NCI-H446 treated with DMSO at 0.1 percent for 48 hours (cell line): Measurements from ENCODE around the gene PAIP2.
"Not testable (repeated sequence)": the region's sequence is repeated elsewhere in the genome, so short reads cannot be mapped to it uniquely, and the experiment has no call there.

ENCODE experiments used
- DNase-seq: peaks from one replicate; lab custom pipeline; 2025; lab: John Stamatoyannopoulos, UW

The PAIP2 gene

DNA sequence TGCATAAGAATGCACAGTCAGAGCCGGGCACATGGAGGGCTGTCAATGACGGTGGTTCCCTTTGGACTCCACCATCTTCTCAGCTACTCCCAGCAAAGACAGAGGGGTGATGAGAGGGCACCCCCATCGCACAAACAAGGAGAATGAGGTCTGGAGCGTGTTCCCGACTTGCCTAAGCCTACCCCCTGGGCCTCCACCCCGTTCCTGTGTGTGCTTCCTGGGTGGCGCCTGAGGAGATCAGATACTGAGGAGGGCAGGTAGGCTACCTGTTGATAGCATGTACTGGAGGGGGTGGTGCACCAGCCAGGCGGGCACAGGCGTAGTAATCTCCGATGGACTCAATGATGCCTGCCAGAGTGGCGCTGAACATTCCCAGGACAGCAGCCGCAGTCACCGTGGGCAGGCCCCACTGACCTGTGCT, 37.3 kb downstream of the PAIP2 start:
- DNase-seq: no peak

DNA sequence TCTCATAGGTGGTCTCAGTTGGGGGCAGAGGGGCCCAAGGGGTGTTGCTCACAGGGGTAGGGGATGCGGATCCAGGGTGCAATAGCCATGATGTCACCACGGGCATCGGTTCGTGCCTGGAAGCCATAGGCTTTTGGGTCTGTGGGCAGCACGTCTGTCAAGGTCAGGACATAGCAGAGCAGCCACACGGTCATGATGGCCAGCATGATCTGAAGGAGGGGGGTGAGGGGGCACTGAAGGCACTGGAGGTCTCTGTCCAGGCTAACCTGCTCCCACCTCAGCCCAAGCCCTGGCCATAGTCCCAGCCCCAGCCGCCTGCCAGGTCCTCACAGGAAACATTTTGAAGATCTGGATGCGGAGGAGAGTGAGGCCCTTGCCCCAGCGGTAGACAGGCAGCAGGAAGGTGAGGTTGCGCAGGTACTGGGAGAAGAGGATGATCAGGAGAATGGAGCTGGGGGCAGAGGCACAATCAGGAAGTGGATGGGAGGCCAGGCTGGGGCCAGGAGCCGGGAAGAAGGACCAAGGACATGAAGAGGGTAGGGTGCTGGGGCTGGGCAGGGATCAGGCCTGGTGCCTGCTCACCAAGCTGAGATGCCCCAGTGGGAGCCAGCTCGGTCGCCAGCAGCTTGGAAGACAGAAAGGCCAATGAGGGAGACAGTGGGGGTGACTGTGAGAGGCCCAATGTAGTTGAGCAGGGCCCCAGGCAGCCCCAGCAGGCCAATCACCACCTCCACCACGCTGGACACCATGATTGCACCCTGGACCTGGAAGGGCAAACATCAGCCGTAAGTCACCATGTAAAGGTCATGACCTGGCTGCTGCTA, 38.2 kb downstream of the PAIP2 start:
- DNase-seq: no peak

DNA sequence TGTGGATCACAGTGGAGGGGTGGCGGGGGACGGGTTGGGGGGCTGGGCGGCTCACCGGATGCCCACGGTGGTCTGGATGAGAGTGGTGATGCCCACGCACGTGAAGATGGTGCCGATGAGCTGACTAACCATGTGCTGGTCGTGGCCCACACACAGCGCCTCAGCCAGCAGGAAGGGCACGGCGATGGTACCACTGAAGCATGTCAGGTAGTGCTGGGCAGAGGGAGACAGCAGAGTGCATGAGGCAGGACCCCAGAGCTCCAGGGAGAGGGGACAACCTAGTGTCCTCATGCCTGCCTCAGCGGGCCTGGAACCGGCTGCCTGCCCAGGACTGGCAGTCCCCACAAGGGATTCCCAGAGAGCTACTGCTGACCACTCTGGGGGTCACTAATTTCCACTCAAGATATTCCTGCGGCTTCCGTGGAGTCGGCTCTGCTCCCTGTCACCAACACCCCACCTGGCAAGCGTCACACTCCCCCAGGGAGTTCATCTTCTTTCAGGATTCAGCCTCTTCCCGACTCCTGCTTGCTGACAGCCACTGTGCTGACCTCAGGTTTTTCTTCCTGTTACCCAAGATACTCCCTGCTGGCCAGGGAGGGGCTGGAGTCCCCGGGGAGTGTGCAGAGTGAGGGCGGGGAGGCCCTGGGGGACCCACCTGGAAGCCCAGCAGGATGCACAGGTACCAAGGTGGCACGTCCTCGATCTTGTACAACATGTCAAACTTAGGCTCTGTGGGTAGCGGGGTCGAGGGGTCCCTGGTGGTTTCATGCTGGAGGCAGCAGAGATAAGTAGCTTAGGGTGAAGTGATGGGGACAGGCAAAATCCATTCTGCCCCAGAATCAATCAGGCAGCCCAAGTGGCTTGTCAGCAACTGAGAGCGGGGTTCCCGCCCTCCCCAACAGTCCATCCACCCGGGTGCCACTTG, 40.4 kb downstream of the PAIP2 start:
- no peak for DNase-seq

DNA sequence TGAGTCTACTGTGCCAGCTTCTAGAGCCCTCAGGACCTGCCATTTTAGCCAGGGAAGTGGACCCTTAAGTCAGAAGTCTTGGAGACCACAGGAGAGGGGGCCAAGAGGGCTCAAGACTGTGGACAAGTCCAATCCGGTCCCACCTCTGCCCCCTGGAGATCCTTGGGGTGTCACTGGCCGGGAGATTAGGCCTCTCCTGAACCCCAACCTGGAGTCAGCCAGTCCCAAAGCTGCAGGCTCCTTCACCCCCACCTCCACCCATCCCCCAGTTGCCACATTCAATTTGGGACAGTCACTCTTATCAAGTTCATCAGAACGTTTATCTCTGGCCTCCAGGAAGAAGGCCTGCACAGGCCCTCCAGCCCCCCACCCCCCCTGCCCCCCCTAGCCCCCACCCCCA, 41.2 kb downstream of the PAIP2 start:
- no peak for DNase-seq

DNA sequence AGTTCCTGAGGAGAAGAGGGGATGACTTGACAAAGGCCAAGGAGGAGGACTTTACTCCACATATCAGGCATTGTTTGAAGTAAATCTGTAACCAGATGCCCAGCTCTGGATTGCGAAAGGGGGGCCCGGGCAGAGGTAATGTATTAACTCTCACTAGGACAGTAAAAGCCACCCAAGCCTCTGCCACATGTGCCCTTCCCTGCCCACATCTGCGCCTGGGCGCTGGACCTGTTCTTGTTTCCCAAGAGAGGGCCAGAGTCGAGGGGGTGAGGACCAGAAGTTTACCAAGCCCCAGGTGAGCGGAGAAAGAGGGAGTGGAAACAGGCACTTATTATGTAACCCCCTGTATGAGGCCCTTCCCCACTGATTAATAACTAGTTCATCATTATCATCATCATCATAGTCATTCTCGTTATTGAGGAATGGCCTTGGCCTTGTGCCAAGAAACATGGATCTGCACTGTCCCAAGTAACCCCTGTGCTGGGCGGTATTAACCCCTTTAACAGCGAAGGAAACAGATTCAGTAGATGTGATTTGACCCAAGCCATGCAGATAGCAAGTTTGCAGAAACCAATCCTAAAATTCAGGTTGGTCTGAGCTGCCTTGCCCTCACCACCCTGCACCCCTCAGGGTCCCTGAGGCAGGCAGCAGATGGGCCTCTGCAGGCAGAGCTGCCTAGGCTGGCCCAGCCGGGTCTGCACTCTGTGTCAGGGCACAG, 41.8 kb downstream of the PAIP2 start, which contains the start of gene SLC23A1:
Gene SLC23A1 (minus strand): TSS at position 23 of the 718 bp plus-strand sequence. CDS start 44 bp downstream, outside the sequence.
- DNase-seq: no peak

DNA sequence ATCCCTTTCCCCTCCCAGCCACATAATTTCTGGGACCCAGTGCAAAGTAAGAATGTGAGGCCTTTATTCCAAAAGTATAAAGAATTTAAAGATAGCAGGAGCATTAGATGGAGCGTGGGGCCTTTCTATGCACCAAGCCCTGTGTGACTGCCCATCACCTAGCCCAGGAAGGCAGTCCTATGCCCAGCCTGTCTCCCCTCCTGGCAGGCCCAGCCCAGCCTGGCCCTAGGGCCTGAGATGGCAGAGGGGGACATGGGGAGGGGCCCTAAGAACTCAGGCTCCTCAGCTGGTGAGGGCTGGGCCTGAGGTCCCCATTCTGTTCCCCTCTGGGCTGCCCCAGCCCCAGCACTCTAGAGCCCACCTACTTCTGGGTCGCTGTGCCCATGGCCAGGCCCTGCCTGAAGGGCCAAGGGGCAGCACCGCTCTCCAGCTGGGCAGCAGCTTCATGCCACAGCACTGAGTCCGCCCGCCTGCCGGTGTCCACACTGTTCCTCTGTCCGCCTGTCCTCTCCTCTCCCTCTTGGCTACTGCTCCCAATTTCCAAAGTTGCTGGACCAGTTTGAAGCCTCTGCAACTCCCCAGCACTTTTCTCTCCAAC, 42.4 kb downstream of the PAIP2 start:
- DNase-seq: no peak

DNA sequence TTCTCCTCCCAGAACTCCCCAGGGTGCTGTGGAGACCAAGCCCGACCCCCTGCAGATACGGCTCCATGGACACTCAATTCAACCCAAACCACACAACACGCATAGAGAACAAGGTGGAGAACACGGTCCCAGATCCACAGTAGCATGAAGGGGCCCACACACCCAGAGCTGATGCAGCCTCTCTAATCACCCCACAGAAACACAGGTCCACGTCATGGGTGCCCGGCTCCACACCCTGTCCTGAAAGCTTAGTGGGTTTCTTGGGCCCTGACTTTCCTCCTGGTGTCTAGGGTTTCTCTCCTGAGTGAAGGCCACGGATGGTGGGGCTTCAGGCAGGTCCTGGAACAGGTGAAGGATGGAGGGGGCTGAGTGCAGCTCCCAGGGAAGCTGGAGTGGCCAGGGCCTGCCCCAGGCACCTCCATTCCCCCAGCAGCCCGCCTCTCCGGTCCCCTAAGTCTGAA, 43.0 kb downstream of the PAIP2 start:
- no peak for DNase-seq

DNA sequence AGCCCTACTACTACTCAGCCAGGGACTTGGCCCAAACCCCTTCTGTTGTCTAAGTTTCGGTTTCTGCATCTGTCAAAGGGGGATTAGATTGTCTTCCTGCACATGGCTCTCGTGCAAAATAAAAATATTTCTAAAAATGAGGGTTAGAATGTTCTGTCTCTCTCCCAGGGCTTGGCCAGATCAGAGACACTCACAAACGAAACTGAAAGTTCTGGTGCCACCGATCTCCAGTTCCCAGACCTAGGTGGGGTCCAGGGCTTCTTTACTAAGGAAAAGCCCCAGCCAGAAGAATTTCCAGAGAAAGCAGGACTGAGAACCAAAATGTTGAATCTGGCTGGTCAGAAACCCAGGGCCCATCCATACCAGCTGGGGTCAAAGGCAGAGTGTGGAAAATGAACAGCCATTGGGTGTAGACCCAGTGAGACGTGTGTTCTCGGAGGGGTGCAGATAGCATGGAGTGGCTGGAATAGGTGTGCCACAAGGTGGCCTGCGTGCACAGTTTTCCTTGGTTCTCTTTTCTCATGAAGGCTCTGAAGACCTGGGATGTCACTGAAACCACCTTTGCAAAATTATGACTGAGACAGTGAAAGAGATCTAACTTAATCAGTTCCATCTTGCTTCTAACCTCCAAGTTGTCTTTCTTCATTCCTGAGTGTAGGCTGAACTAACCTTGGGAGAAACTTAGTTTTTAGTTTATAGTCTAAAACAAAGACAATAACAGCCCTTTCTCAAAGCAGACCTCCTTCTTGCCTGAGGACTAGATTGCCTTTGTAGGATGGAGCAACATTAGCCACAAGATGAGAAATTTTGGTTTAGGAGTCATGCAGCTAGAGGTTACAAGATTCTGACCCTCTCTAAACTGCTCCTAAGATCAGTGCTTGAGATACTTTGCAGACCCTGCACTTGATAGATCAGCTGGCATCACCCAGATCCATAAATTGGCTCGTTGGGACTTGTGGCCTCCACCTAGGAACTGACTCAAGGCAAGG, 43.7 kb downstream of the PAIP2 start:
- no peak for DNase-seq

DNA sequence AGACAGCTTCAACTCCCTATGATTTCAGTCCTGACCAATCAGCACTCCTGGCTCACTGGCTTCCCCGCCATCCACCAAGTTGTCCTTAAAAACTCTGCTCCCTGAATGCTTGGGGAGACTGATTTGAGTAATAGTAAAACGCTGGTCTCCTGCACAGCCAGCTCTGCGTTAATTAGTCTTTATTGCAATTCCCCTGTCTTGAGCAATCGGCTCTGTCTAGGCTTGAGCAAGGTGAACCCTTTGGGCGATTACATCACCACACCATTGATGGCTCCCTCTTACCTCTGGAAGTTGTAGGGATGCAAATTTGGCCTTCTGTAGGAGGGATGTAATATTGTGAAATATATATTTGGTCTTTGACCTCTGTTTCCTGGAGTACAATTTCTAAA, 44.4 kb downstream of the PAIP2 start:
- no peak for DNase-seq

DNA sequence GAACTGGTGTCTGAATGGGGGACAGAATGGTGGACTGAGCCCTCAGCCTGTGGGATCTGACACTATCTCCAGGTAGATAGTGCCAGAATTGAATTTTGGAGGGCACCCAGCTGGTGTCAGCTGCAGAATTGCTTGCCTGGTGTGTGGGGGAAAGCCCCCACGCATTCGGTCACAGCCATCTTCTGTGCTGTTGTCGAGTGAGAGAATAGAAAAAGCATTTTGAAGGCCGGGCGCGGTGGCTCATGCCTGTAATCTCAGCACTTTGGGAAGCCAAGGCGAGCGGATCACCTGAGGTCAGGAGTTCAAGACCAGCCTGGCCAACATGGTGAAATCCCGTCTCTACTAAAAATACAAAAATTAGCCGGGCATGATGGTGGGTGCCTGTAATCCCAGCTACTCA, 45.3 kb downstream of the PAIP2 start:
- DNase-seq: not testable (repeated sequence)

DNA sequence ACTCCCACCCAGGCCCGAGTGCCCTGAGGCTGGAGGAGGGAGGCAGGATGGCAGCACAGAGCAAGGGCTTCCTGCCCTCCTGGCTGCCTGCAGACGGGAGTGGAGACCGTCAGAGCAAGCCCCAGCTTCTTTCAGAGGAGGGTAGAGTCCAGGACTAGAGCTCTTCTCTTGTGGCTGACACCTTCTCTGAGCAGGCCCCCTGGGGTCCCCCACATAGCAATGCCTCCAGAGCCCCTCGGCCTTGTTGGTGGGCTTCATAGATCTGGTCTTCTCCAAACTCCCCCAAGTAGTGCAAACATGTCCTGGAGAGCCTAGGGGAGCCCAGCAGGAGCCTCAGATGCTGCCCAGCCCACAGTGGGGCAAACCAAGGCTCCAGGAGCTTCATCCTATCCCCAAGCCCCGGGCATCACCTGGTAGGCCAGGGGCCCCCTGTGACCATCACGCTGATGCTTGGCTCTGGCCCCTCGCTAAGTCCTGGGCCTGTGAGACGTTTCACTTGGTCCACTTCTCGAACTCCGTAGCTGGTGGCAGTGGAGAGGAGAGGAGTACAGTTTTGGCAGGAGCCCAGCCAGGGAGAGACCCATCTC, 46.0 kb downstream of the PAIP2 start:
- no peak for DNase-seq

DNA sequence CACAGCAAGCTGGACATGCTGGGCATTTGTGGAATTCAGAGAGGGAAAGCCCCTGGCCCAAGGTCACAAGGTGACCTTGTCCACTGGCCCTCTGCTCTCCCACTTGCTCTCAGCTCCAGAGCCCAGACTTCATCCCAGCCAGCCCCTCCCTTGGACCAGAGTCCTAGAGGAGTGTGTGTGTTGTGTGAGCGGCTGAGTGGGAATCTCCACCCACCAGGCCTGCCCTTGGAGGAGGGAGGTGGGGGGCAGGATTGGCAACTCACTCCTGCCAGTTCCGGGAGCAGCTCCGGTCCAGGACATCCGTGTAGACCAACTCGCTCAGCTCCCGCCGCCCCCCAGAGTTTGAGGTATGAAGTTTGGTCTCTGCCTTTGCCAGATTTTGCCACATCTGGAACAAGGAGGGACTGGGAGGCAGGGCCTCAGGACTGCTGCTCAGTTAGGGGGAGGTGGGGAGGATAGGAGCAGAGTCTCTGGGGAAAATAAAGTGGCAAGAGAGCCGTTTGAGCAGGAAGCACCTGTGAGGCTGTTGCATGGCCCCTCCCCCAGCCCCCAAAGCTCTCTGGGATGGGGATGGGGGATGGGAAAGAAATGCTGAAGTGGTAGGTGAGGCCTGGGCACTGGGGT, 46.7 kb downstream of the PAIP2 start:
- no peak for DNase-seq

DNA sequence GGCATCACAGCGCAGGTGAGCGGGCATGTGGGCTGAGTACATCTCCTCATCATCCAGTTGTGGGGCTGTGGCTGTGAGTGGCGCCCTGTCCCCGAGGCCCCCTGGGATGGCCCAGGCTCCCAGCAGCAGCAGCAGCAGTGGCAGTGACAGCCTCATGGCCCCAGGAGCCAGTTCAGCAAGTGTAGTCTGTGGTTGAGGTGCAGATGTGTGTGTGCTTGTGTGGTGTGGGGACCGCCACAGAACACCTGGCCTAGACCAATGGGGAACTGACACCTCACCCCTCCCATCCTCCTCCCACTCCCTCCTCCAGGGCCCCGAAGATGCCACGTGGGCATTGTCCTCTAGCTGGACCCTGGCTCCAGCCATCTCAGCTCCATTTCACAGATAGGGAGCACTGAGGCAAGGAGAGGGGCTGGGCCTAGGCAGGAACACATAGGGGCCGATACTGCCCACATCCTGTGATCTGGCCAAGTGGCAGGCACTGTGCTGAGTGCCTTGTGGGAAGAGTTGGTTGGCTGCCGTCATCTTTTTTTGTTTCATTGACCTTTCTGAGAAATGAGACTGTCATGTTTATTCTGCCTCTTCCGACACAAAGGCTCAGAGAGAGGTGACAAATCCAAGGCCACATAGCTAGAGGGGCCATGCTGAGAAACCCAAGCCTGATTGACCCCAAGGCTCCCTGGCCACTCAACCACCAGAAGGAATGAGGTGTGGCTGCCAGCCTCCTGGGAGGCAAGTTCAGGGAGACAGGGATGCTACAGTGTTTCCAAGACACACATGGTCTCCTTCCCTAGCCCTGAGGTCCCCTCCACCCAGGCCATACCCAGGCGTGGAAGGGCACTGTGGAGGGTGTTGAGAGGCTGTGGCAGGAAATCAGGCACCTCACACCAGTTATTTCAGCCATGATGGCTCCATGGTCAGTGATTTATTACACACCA, 48.3 kb downstream of the PAIP2 start, which contains the start of gene MZB1:
Gene MZB1 (minus strand): TSS at position 213 of the 938 bp plus-strand sequence. CDS start 57 bp downstream, at position 156.
- DNase-seq: no peak

DNA sequence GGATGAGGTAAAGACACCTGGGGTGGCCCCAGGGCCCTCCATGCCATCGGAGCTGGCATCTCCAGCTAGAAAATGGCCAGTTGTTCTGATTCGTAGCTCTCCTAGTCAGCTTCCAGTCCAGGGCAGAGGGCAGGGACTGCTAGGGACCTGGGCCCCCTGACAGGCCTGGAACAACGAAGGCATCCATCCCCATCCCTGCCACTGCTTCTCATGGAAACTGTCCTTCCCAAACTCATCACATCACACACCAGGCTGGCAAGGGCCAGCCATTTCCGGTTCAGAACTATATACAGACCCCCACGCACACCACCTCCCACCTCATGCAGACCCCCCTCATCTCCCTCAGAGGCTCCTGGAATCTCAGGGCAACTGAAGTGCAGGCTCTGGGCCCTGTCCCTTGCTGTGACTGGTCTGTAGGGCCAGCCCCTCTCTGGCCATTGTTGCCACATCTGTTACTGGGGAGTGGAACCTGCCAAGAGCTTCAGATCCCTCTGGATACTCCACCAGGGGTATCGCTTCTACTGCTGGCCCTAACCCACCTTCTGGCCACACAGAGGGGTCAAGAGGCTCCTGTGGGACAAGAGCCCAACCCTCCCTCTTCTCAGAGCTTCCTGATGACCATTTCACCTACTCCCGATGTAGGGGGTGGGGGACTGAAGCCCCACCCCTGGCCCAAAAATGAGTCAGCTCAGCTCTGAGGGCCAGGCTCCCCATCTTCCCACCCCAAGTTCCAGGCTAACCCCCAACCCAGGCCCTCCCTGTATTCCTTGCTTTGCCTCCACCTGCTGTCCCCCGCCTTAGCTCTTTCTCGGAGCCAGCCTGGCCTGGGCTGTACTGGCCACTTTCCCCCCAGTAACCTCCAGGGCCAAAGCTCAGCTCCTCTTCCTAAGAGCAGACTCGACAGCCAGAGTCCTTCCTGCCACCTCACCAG, 49.2 kb downstream of the PAIP2 start:
- DNase-seq: no peak

DNA sequence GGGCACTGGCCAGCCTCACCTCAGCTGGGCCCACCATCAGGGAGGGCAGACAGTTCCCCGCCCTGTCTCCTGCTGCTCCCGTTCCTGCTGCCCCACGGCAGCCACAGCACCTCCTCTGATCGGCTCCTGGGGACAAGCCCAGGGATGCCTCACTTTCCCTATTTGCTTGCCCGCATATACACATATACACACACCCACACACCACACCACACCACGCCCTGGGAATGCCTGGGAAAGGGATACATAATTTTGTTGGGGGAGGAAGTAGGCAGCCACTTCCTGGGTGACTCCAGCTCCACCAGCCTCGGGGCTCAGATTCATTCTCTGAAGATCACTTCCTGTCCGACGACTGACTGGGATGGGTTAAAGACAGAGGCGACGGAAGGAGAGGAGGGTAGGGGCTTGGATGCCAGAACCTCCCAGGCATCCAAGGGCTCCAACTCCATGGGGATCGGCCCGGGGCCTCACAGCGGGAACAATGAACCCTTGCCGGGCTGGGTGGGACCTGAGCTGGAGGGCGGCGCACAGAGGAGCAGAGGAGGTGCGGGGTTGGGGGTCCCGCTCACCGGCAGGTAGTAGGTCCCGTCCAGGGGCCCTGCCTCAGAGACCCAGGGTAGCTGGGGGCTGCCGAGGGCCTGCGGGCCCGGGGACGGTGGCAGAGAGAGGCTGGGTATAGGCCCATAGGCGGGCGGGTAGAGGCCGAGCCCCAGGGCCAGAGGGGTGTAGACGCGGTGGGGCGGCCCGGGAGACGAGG, 50.1 kb downstream of the PAIP2 start:
- DNase-seq: no peak

DNA sequence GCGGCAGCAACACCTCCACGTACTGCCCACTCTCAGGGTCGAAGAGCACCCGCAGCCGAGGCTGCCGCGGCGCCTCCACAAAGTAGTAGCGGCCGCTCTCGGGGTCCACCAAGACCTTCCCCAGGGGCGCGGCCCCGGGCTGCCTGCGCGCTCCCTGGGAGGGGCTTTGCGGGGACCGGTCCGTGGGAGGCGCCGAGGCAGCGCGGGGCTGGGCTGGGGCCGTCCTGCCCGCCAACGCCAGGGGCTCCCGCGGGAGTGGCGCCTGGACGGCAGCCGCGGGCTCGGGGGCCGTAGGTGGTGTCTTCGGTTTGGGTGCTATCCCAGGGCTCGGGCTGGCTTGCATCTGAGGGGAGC, 50.6 kb downstream of the PAIP2 start:
- DNase-seq: no peak
